HG03196 (cell line): ENCODE measurements around the gene TXNDC16.

ENCODE experiments used
- ATAC-seq: cut with Tn5 transposase; IDR thresholded peaks from one replicate; pipeline ENCODE4 v1.9.1; 2021; ENCODE audit not compliant: unreplicated experiment

The TXNDC16 gene

GRCh38 chr14:52455291-52456088 lies 96.8 kb downstream of the TXNDC16 start:
- ATAC-seq, result no peak

GRCh38 chr14:52447236-52447635 lies 105.1 kb downstream of the TXNDC16 start:
- no peak for ATAC-seq

- no peak for ATAC-seq
Observed at GRCh38 chr14:52446355-52446754, 106.0 kb downstream of the TXNDC16 start.

- ATAC-seq, result no peak
Observed at GRCh38 chr14:52443506-52443905, 108.8 kb downstream of the TXNDC16 start.

- no peak for ATAC-seq
Observed at GRCh38 chr14:52442602-52443001, 109.7 kb downstream of the TXNDC16 start.

GRCh38 chr14:52442166-52442565 lies 110.1 kb downstream of the TXNDC16 start:
- ATAC-seq, result no peak

GRCh38 chr14:52439476-52439875 lies 112.8 kb downstream of the TXNDC16 start:
- ATAC-seq, result no peak

GRCh38 chr14:52434955-52435354 lies 117.3 kb downstream of the TXNDC16 start:
- no peak for ATAC-seq

GRCh38 chr14:52430474-52430873 lies 121.8 kb downstream of the TXNDC16 start:
- no peak for ATAC-seq

- ATAC-seq, result no peak
Observed at GRCh38 chr14:52429451-52429850, 122.9 kb downstream of the TXNDC16 start.

GRCh38 chr14:52427460-52427859 lies 124.8 kb downstream of the TXNDC16 start:
- no peak for ATAC-seq

GRCh38 chr14:52422650-52423356 lies 129.5 kb downstream of the TXNDC16 start:
- no peak for ATAC-seq

- ATAC-seq, result no peak
Observed at GRCh38 chr14:52417139-52417538, 135.2 kb downstream of the TXNDC16 start.

- no peak for ATAC-seq
Observed at GRCh38 chr14:52413729-52414408, 138.4 kb downstream of the TXNDC16 start.

GRCh38 chr14:52412426-52412825 lies 139.9 kb downstream of the TXNDC16 start:
- ATAC-seq, result no peak

GRCh38 chr14:52405314-52405713 lies 147.0 kb downstream of the TXNDC16 start:
- ATAC-seq, result no peak

- ATAC-seq, result peak; percentile 51
Observed at GRCh38 chr14:52402812-52403526, 149.3 kb downstream of the TXNDC16 start.

- ATAC-seq, result no peak
Observed at GRCh38 chr14:52400846-52401245, 151.5 kb downstream of the TXNDC16 start.

GRCh38 chr14:52399921-52400595 lies 152.2 kb downstream of the TXNDC16 start:
- ATAC-seq, result no peak

GRCh38 chr14:52399104-52399503 lies 153.2 kb downstream of the TXNDC16 start:
- no peak for ATAC-seq

GRCh38 chr14:52397844-52398243 lies 154.5 kb downstream of the TXNDC16 start:
- no peak for ATAC-seq
